GM13977 (cell line): ENCODE results near the gene GLIPR2.

Experiments used
- DNase-seq: peaks from one replicate; pipeline ENCODE4 v3.0.0; 2012; ENCODE audit warnings: low spot score
- in situ Hi-C: fragments of 300-500 bp; cut with MboI; formaldehyde crosslinking; loops from one replicate; pipeline ENCODE4 v1.12.0; 2022; ENCODE audit warnings: low sequenced_read_pairs, low pct_unique_long_range_greater_than_20kb, mixed read lengths, inconsistent platforms; ENCODE audit not compliant: unreplicated experiment
- TF ChIP-seq, protein P1 (sequence below): IDR thresholded peaks from 2 replicates; pipeline ENCODE4 v1.5.1; 2012; ENCODE audit warnings: mild to moderate bottlenecking, control low read depth; ENCODE audit not compliant: insufficient read depth; ENCODE audit errors: extremely low read depth, missing control alignments

GLIPR2 gene

DNA sequence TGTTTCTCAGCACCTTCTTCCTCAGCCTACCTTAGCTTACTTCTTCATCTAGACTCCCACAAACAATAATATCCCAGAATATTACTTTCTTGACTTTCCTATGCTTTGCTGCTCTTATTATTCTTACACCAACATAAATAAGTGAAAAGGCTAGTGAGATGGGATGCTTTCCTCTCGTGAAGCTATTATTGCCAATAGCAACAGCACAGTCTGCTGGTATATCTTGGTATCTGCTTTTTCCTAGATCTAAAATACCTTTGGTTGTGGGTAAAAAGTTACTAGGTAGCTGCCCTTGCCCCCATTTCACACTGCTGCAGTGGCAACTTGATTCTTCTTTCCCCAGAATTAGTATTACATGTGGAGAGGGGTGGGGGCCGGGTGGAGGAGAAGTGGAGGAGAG lies 26.1 kb upstream of the GLIPR2 start:
- DNase-seq: no peak
- in situ Hi-C loops: no loop called here
- TF ChIP-seq, protein P1, sequence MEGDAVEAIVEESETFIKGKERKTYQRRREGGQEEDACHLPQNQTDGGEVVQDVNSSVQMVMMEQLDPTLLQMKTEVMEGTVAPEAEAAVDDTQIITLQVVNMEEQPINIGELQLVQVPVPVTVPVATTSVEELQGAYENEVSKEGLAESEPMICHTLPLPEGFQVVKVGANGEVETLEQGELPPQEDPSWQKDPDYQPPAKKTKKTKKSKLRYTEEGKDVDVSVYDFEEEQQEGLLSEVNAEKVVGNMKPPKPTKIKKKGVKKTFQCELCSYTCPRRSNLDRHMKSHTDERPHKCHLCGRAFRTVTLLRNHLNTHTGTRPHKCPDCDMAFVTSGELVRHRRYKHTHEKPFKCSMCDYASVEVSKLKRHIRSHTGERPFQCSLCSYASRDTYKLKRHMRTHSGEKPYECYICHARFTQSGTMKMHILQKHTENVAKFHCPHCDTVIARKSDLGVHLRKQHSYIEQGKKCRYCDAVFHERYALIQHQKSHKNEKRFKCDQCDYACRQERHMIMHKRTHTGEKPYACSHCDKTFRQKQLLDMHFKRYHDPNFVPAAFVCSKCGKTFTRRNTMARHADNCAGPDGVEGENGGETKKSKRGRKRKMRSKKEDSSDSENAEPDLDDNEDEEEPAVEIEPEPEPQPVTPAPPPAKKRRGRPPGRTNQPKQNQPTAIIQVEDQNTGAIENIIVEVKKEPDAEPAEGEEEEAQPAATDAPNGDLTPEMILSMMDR: no peak

DNA sequence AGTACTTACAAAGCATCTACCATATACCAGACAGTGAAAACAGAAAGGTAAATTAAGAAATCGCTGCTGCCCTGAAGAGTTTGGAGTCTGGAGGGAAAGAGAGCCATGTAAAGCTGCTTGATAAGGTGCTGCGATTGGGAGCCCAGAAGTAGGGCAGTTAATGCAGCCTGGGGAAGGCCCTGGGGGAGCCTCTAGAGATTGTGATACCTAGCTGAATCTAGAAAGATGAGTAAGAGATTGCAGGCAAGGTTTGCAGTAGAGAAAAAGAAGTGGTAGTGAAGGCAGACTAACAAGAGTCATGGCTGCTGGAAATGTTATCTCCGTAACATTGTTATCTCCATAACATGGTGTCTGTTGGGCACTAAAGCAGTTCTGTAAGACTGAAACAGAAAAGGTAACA lies 24.0 kb upstream of the GLIPR2 start:
- DNase-seq: no peak
- TF ChIP-seq, protein P1: no peak
- in situ Hi-C loops: no loop called here

DNA sequence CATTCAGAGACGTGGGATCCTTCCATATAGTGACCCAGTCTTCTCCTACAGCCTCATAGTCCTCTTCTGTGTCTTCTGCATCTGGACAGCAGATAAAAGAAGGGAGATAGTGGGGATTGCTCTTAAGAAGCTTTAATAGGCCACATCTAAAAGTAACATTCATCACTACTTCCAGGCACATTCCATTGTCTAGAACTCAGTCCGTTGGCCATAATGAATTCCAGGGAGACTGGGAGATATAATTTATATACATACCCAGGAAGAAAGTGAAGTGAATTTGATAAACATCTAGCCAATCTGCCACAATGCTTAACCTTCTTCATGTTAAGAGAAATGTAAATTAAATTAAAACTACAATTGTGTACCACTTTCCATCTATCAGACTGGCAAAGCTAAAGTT lies 22.5 kb upstream of the GLIPR2 start:
- in situ Hi-C loops: no loop called here
- TF ChIP-seq, protein P1: no peak
- no peak for DNase-seq

DNA sequence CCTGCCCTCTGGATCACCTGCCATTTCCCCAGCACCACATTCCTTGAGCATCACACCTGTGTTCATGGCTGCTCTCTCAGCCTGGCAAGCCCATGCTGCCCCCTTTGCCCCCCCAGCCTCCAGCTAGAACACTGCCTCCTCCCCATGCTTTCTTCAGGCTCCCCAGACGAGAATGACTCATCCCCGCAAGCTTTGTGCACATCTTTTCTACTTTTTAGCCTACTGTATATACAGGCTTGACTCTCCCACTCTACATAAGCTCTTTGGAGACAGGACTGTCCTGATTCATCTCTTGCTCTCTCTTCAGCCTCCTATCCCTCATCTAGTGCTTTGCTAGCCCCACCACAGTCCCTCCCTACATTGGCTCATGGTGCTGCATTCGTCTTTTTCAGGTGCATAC lies 19.9 kb upstream of the GLIPR2 start:
- TF ChIP-seq, protein P1: no peak
- in situ Hi-C loops: no loop called here
- no peak for DNase-seq

DNA sequence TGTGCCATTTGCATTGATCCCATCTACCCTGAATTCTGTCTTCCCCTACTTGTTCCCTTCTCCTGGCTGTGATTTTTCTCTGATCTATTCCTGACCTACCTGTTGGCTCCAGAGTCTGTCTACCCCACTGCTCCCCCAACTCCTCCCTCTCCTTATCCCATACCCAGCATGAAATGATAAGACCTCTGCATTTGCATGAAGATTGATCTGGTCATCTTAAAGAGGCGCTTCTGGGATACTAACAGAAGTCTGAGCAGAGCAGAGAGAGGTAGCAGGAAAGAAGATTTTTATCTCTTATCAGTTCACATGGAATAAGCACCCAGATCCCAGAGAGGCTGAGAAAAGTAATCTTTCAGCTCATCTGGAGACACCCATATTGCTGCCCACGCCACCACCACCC lies 18.3 kb upstream of the GLIPR2 start:
- TF ChIP-seq, protein P1: no peak
- in situ Hi-C loops: no loop called here

DNA sequence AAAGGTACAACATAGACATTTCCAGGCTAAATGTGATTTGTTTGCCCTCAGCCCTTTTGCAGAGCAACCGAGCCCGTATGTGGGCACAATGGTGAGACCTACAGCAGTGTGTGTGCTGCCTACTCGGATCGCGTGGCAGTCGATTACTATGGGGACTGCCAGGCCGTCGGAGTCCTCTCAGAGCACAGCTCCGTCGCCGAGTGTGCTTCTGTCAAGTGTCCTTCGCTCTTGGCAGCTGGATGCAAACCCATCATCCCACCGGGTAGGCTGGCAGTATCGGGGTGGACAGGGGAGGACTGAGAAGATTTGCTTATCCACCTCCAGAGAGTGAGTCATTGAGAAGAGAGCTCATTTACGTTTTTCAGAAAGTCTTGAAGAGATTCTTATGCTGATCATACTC lies 17.8 kb upstream of the GLIPR2 start:
- DNase-seq: no peak
- TF ChIP-seq, protein P1: no peak
- in situ Hi-C loops: no loop called here

More for the DNA sequence above, 18.3 kb upstream of the GLIPR2 start:
- no peak for DNase-seq

DNA sequence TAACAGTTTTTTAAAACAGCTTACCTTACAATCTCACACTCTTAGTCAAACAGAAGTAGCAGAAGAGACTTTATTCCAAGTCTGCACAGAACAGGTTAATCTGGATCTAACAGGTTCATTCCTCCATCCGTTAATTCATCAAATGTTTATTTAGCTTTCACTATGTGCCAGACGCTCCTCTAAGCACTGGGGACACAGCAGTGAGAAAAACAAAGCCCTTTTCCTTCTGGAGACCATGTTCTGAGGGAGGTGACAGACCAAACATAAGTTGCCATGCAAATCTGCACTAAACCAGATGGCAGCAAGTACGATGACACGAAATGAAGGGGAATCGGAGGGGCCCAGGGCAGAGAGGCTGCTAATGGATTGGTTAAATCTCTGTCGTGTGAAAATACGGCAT lies 17.1 kb upstream of the GLIPR2 start:
- no peak for DNase-seq
- in situ Hi-C loops: no loop called here
- TF ChIP-seq, protein P1: no peak
